Small intestine (tissue), 7 donors: ENCODE data around the gene PLXNA3. TPM values are rescaled to one million over a fixed set of nuclear protein-coding genes. Genes with fewer than 3 reads are reported as not detected.

ENCODE experiments used
- DNase-seq, 2 donors: peaks; one replicate each; pipeline versions ENCODE4 v3.0.0 to v3.0.0-alpha.2; 2013
- FAIRE-seq: peaks from 2 replicates; lab custom pipeline; 2012; peaks lifted over from hg19 to GRCh38; lab: Jason Lieb, UNC
- H3K27ac ChIP-seq, 3 donors: one replicate each; pipeline ENCODE4 v1.5.1; 2013; ENCODE audit warnings: low read length in 2 of 3, mild to moderate bottlenecking in 2 of 3, control low read depth in 1 of 3, inconsistent platforms in 1 of 3, low read depth in 1 of 3, moderate library complexity in 1 of 3
- H3K27me3 ChIP-seq, 3 donors: one replicate each; pipeline ENCODE4 v1.6.1; 2013; ENCODE audit warnings: low read length in 3 of 3, inconsistent platforms in 1 of 3; ENCODE audit not compliant: control insufficient read depth in 3 of 3, insufficient read depth in 3 of 3
- H3K36me3 ChIP-seq, 3 donors: one replicate each; pipeline ENCODE4 v1.6.1; 2013; ENCODE audit warnings: low read length in 3 of 3, inconsistent platforms in 1 of 3, low read depth in 1 of 3, mild to moderate bottlenecking in 1 of 3, moderate library complexity in 1 of 3; ENCODE audit not compliant: control insufficient read depth in 3 of 3, insufficient read depth in 2 of 3
- H3K4me1 ChIP-seq, 3 donors: one replicate each; pipeline ENCODE4 v1.6.1; 2013; ENCODE audit warnings: low read length in 2 of 3, inconsistent platforms in 1 of 3, low read depth in 1 of 3, mild to moderate bottlenecking in 1 of 3, moderate library complexity in 1 of 3; ENCODE audit not compliant: control insufficient read depth in 3 of 3, insufficient read depth in 2 of 3
- H3K4me3 ChIP-seq, 3 donors: one replicate each; pipeline ENCODE4 v1.5.1; 2013; ENCODE audit warnings: low read length in 3 of 3, control low read depth in 1 of 3, inconsistent platforms in 1 of 3, low read depth in 1 of 3, mild to moderate bottlenecking in 1 of 3, moderate library complexity in 1 of 3
- H3K9me3 ChIP-seq, 2 donors: one replicate each; pipeline ENCODE4 v1.6.1; 2013; ENCODE audit warnings: low read depth in 1 of 2, low read length in 1 of 2; ENCODE audit not compliant: control insufficient read depth in 2 of 2, insufficient read depth in 1 of 2
- WGBS, 3 donors: extraction: QIAGEN DNeasy Blood & Tissue Kit; methylation state at CpG; one replicate each; pipeline ENCODE4 v1.1.7; 2013; 5-methylcytosine and 5-hydroxymethylcytosine counted together
- polyA plus RNA-seq, 4 donors: library from polyadenylated mRNA; stranded (reverse) in 3 of 4; unstranded in 1 of 4; fragments of 200-250 nt in 3 of 4; fragments of 120-200 nt in 1 of 4; gene quantifications; one replicate each; pipeline versions ENCODE4 v1.2.1 to v1.2.3, GENCODE V29; 2013
- donor health status: healthy with polysubstance abuse.
- donor health status: control.
- donor health status: control.
- donor health status: Bipolar disorder and iron deficiency.
- donor health status: healthy.

The PLXNA3 gene
- polyA plus RNA-seq, 4 donors, result 3.2 to 30.1 (median 9.6) TPM

DNA sequence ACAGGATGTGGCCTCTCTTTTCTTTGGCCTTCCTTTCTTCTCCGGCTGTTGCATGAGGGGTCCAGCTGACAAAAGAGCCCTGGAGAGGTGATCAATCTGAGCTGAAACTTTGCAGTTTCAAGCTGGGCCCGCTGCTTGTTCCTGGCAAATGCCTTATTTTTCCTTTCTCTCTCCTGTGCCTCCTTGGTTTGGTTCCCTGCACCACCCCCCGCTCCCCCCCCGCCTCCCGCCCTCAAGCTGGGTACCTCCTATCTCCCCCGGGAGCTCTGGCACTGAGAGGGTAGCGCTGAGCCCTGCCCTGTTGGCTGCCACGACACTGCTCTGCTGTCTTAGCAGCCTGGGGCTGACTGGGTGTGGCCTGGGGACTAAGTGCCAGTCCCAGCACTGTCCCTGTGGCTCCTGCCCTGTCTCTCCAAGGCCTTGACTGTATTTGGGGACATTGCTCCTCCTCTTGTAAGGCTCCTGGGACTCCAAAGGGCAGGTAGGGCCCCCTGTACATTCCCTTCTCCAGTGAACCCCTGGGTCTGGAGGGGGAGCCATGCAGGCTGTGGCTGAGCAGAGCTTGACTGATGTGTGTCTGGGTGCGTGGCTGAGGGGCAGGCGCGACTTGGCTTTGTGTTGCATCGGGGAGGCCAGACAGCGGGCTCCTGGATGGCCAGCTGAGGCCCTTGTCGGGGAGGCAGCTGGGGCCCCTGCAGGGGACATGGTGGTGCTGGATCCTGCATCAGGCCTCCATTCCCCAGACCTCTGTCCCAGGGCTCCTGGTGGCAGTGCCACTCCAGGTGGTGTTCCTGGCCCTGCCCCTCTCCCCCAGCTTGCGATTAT is 1.1 kb downstream of the PLXNA3 start:
- DNase-seq, result peak; percentile 46 to 60
- peak overlapping the region; percentile 41 to 85 (median 62) for H3K4me3 ChIP-seq
- FAIRE-seq, result no peak
- 22 to 54% (median 34%) methylated on average over 6 to 15 of the region's 15 CpGs for WGBS, 3 donors
- peaks cover 0 to 6% (median 0%) of the 10 kb centered on the region in 3 donors for H3K4me1 ChIP-seq
- peak overlapping the region in 2 of 3 donors; percentile 54 to 61 for H3K27ac ChIP-seq
- no peaks in the 10 kb centered on the region for H3K27me3 ChIP-seq
- peaks cover 0 to 39% (median 0%) of the 10 kb centered on the region in 3 donors for H3K36me3 ChIP-seq
- no peaks in the 10 kb centered on the region for H3K9me3 ChIP-seq

DNA sequence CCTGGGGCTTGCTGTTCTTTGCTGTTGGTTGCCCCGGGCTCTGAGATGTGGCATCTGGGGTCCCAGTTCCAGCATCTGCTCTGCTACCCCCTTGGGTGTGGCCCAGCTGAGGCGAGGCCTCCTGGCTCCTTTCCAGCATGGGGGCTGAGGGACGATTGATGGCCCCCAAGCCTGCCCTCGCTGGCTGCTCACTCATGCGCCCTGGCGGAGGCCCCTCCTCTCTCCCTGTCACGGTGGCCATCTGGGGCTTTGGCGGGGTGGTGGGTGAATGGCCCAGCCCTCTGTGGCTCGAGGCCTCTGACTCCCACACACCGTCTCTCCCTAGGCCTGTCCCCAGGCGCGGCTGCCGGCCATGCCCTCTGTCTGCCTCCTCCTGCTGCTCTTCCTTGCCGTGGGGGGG is 1.8 kb downstream of the PLXNA3 start:
- whole genome bisulfite sequencing, 3 donors, result 53 to 81% (median 80%) methylated on average over 10 to 14 of the region's 14 CpGs
- H3K4me3 ChIP-seq, result peak overlapping the region in 1 of 3 donors; percentile 85
- no peak for FAIRE-seq
- H3K4me1 ChIP-seq, result peaks cover 0 to 6% (median 0%) of the 10 kb centered on the region in 3 donors
- peaks cover 0 to 46% (median 0%) of the 10 kb centered on the region in 3 donors for H3K36me3 ChIP-seq
- no peaks in the 10 kb centered on the region for H3K9me3 ChIP-seq
- no peak for DNase-seq
- H3K27me3 ChIP-seq, result no peaks in the 10 kb centered on the region
- H3K27ac ChIP-seq, result no peak overlapping the region

DNA sequence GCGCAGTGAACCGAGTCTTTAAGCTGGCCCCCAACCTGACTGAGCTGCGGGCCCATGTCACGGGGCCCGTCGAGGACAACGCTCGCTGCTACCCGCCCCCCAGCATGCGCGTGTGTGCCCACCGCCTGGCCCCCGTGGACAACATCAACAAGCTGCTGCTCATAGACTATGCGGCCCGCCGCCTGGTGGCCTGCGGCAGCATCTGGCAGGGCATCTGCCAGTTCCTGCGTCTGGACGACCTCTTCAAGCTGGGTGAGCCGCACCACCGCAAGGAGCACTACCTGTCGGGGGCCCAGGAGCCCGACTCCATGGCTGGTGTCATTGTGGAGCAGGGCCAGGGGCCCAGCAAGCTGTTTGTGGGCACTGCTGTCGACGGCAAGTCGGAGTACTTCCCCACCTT is 2.2 kb downstream of the PLXNA3 start:
- no peak for DNase-seq
- H3K4me1 ChIP-seq, result peaks cover 0 to 6% (median 0%) of the 10 kb centered on the region in 3 donors
- H3K4me3 ChIP-seq, result no peak overlapping the region
- H3K27ac ChIP-seq, result no peak overlapping the region
- H3K27me3 ChIP-seq, result no peaks in the 10 kb centered on the region
- 88 to 97% (median 91%) methylated on average over 16 to 26 of the region's 26 CpGs for WGBS, 3 donors
- no peaks in the 10 kb centered on the region for H3K9me3 ChIP-seq
- no peak for FAIRE-seq
- peaks cover 0 to 51% (median 0%) of the 10 kb centered on the region in 3 donors for H3K36me3 ChIP-seq

DNA sequence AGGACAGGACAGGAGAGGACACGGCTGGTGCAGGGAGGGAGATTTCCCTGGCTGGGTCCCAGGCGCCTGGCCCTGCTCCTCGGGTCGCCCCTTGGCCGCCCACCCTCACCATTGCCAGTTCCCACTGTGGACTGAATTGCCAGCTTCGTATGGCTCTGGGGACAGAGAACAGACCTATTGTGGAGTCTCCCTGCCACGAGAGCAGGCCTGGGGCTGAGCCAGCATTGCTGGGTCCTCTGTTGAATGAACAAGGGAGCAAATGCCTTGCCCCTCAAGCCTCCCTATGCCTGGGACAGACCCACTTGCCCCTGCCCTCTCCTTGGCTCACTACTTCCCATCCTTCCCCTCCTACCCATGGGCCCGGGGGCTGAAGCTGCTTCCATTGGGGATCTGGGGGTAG is 4.3 kb downstream of the PLXNA3 start:
- peaks cover 0 to 6% (median 0%) of the 10 kb centered on the region in 3 donors for H3K4me1 ChIP-seq
- no peak for FAIRE-seq
- 80 to 92% (median 87%) methylated on average over 2 to 8 of the region's 8 CpGs for WGBS, 3 donors
- H3K9me3 ChIP-seq, result no peaks in the 10 kb centered on the region
- no peak overlapping the region for H3K4me3 ChIP-seq
- no peak for DNase-seq
- H3K27me3 ChIP-seq, result no peaks in the 10 kb centered on the region
- no peak overlapping the region for H3K27ac ChIP-seq
- H3K36me3 ChIP-seq, result peaks cover 0 to 70% (median 0%) of the 10 kb centered on the region in 3 donors

DNA sequence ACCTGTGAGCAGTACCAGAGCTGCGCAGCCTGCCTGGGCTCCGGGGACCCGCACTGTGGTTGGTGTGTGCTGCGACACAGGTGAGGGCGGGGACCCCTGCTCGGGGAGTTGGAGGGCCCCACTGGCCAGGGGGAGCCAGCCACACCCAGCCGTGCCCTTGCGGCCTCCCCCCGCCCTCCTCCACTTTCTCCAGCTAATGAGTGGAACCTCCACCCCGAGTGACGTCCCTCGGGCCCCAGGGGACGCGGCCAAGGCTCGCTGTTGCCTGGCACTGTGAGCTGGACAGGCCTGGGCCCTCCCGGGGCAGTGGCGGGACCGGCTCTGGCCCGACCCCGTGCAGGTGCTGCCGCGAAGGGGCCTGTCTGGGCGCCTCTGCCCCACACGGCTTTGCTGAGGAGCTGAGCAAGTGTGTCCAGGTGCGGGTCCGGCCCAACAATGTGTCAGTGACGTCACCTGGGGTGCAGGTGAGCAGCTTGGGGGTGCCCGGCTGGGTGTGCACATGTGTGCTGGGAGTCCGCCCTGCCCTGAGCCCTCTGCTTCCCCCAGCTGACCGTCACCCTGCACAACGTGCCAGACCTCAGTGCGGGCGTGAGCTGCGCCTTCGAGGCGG is 5.6 kb downstream of the PLXNA3 start:
- no peaks in the 10 kb centered on the region for H3K9me3 ChIP-seq
- no peak for FAIRE-seq
- H3K36me3 ChIP-seq, result peaks cover 0 to 83% (median 0%) of the 10 kb centered on the region in 3 donors
- no peaks in the 10 kb centered on the region for H3K27me3 ChIP-seq
- H3K4me3 ChIP-seq, result no peak overlapping the region
- H3K27ac ChIP-seq, result no peak overlapping the region
- DNase-seq, result no peak
- WGBS, 3 donors, result 91 to 93% (median 93%) methylated on average over 18 to 36 of the region's 36 CpGs
- H3K4me1 ChIP-seq, result peaks cover 0 to 6% (median 0%) of the 10 kb centered on the region in 3 donors

DNA sequence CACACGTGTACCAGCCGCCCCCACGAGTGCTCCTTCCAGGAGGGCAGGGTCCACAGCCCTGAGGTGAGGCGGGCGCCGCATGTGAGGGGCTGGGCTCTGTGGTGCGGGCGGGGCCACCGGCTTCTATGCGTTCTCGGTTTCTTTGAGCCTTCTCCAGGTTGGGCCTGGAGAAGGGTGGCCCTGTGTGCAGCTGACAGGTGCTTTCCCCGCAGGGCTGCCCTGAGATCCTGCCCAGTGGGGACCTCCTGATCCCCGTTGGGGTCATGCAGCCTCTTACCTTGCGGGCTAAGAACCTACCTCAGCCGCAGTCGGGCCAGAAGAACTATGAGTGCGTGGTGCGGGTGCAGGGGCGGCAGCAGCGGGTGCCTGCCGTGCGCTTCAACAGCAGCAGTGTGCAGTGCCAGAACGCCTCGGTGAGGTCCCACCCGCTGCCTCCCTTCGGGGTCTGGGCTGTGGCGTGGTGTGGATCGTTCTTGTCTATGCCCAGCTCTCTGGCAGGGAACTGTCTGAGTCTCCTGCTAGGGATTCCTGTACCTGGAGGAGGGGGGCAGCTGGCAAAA is 6.8 kb downstream of the PLXNA3 start:
- DNase-seq, result no peak
- H3K4me1 ChIP-seq, result no peaks in the 10 kb centered on the region
- no peak for FAIRE-seq
- no peak overlapping the region for H3K4me3 ChIP-seq
- WGBS, 3 donors, result 89 to 92% (median 91%) methylated on average over 21 to 28 of the region's 28 CpGs
- H3K27ac ChIP-seq, result no peak overlapping the region
- H3K27me3 ChIP-seq, result no peaks in the 10 kb centered on the region
- peaks cover 0 to 95% (median 2%) of the 10 kb centered on the region in 3 donors for H3K36me3 ChIP-seq
- H3K9me3 ChIP-seq, result no peaks in the 10 kb centered on the region

DNA sequence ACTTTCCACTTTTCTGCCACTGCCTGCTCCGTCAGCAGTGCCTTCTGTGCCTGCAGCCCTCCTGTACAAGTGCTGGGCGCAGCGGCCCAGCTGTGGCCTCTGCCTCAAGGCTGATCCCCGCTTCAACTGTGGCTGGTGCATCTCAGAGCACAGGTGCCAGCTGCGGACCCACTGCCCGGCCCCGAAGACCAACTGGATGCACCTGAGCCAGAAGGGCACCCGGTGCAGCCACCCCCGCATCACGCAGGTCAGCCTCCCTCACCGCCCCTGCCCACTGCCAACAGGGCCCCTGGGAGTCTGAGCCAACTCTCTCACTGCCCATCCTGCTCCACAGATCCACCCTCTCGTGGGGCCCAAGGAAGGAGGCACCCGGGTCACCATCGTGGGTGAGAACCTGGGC is 7.5 kb downstream of the PLXNA3 start:
- DNase-seq (no peak), FAIRE-seq (no peak)
- Histone ChIP-seq H3K36me3 (peaks cover 0 to 97% (median 2%) of the 10 kb centered on the region in 3 donors), H3K9me3 (no peaks in the 10 kb centered on the region), H3K27ac (no peak overlapping the region), H3K27me3 (no peaks in the 10 kb centered on the region), H3K4me1 (no peaks in the 10 kb centered on the region), H3K4me3 (no peak overlapping the region)
- 91 to 96% (median 96%) methylated on average over 7 to 14 of the region's 14 CpGs for WGBS, 3 donors

DNA sequence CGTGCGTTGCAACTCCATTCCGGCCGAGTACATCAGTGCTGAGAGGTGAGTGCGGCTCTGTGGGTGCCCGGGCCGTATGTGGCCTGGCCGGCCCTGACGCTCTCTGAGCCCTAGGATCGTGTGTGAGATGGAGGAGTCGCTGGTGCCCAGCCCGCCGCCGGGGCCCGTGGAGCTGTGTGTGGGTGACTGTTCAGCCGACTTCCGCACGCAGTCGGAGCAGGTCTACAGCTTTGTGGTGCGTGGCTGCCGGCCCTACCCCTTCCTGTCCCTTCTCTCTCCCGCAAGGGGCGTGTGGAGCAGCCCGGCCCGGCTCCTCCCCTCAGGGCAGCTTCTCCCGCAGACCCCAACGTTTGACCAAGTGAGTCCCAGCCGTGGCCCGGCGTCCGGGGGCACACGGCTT is 8.0 kb downstream of the PLXNA3 start:
- DNase-seq (no peak), FAIRE-seq (no peak)
- H3K4me1 ChIP-seq, result no peaks in the 10 kb centered on the region
- WGBS, 3 donors, result 93 to 95% (median 95%) methylated on average over 11 to 32 of the region's 32 CpGs
- H3K4me3 ChIP-seq, result no peak overlapping the region
- H3K27ac ChIP-seq, result no peak overlapping the region
- H3K36me3 ChIP-seq, result peaks cover 0 to 97% (median 2%) of the 10 kb centered on the region in 3 donors
- no peaks in the 10 kb centered on the region for H3K9me3 ChIP-seq
- no peaks in the 10 kb centered on the region for H3K27me3 ChIP-seq
